ENCODE results near the gene COL7A1. TPM values are rescaled to one million over a fixed set of nuclear protein-coding genes. Genes with fewer than 3 reads are reported as not detected.

COL7A1 gene
- total and polyA plus RNA-seq, 2 of the 8 experiments (the other 6 are each of a cell fraction or from before 2014, with no cell fraction given) = 10.7 to 13.9 TPM

DNA sequence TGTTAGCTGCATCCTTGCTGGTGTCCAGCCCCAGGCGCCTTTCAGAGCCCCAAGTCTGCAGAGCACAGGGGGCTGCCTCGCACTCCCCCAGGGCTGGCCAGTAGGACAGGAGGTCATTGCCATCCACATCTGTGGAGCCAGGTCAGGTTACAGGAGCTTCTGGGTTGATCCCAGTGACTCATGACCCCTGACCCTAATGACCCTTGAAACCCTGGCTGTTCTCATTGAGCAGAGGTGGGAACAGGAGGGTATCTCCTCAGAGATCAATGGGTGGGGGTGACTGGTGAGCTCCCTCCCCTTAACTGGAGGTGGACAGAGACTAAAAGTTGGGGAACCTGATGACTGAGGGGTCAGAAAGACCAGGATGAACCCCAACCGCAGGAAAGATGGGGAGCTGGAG, 46.3 kb upstream of the COL7A1 start (continued):
- TF ChIP-seq HDAC6 (IDR thresholded peaks at IDR 0.05; ENCODE audit: low read depth, low read length) = no peak

All from H1 (cell line).